ENCODE results near the gene DIO1. TPM values are rescaled to one million over a fixed set of nuclear protein-coding genes. Genes with fewer than 3 reads are reported as not detected.

DIO1 gene
- total and polyA plus RNA-seq, 9 of the 15 experiments (the other 6 are each of a cell fraction or from before 2014, with no cell fraction given) = not detected

DNA sequence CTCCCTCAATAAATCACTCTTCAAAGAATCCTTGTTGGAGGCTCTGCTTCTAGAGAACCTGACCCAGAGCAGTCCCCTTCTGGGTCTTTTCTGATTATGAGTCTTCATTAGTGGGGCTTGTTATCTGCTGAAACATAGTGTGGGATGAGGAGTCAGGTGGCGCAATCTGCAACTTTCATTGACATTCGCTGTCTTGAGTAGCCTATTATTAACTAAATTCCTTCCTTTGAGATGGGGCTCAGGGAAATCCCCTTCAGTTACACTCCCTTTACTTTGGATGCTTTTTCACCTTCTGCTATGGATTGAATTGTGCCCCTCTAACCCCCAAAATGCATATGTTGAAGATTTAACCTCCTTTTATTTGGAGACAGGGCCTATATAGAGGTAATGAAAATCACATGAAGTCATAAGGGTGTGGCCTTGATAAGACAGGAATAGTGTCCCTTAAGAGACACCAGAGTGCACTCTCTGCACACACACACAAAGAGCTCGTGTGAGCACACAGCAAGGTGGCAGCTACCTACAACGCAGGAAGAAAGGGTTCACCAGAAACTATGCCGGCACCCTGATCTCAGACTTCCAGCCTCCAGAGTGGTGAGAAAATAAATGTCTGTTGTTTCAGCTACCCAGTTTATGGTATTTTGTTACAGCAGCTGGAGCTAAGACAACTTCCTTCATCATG, 19.5 kb downstream of the DIO1 start (continued):
- TF ChIP-seq U2AF1 (optimal IDR thresholded peaks at IDR 0.05; ENCODE audit: low read depth, low read length) = no peak
- no peak for TF ChIP-seq FOSL1 (tag; conservative IDR thresholded peaks at IDR 0.05)
- TF ChIP-seq ELF1 (tag; IDR thresholded peaks at IDR 0.05) = no peak
- TF ChIP-seq ZNF785 (CRISPR knock-in tag; IDR thresholded peaks at IDR 0.05) = no peak

- WGBS (ENCODE audit: insufficient coverage, low coverage, missing lambda C conversion rate) = 68% methylated on average over 5 of the region's 5 CpGs
- BruUV-seq (replicated peaks) = no TSS peak
- peak; percentile 52; the same call in 2 of the 3 replicates for ATAC-seq
Observed at GRCh38 chr1:53918343-53918742, 24.4 kb downstream of the DIO1 start.

More at GRCh38 chr1:53918343-53918742, 24.4 kb downstream of the DIO1 start:
- no peak overlapping the region for H2AFZ ChIP-seq (ENCODE audit: low read depth, low read length)
- no peaks in the 10 kb centered on the region for H3K27me3 ChIP-seq (ENCODE audit: control insufficient read depth in 2 of 2, insufficient read depth in 2 of 2, low read length in 2 of 2)
- no peaks in the 10 kb centered on the region for H3K79me2 ChIP-seq (ENCODE audit: control insufficient read depth, insufficient read depth, low read length)
- no peak overlapping the region for H3K4me3 ChIP-seq
- intact Hi-C loops (cut with micrococcal nuclease) (no loop called here), in situ Hi-C loops (cut with MboI) (no loop called here)
- H3K9ac ChIP-seq (ENCODE audit: insufficient read depth in 1 of 2, low read depth in 2 of 2, low read length in 2 of 2) = no peak overlapping the region
- no peaks in the 10 kb centered on the region for H4K20me1 ChIP-seq (replicated peaks; ENCODE audit: control insufficient read depth, insufficient read depth, low read length)
- no peaks in the 10 kb centered on the region; a peak in 1 of 5 replicates for H3K4me1 ChIP-seq (replicated peaks in 1 of 2; ENCODE audit: control insufficient read depth in 2 of 2, insufficient read depth in 2 of 2, low read length in 2 of 2)
- H3K36me3 ChIP-seq (ENCODE audit: control insufficient read depth, insufficient read depth, low read length) = peaks cover 49% of the 10 kb centered on the region
- H3K9me3 ChIP-seq (replicated peaks; ENCODE audit: control insufficient read depth, insufficient read depth, low read depth, low read length) = no peaks in the 10 kb centered on the region
- no peak overlapping the region for H3K27ac ChIP-seq (ENCODE audit: extremely low read depth, low read depth, low read length)
- H3K4me2 ChIP-seq (ENCODE audit: insufficient read depth, low read length) = no peak overlapping the region
- TF ChIP-seq USF1 (CRISPR knock-in tag; IDR thresholded peaks at IDR 0.05) (peak; percentile 80), SMAD4 (CRISPR knock-in tag; conservative IDR thresholded peaks at IDR 0.05) (no peak), KDM1A (IDR thresholded peaks at IDR 0.05) (peak; percentile 22 to 49; a peak in 2 of 4 replicates), FOXK2 (conservative IDR thresholded peaks at IDR 0.05 in 1 of 2, IDR thresholded peaks at IDR 0.05 in 1 of 2; ENCODE audit: low read depth in 2 of 2) (no peak), GTF2E2 (tag; IDR thresholded peaks at IDR 0.05) (no peak), USF2 (CRISPR knock-in tag; IDR thresholded peaks at IDR 0.05) (peak; percentile 81)
- FAIRE-seq = no peak
- H3K9me1 ChIP-seq (ENCODE audit: control insufficient read depth, insufficient read depth, low read length) = peaks cover 4% of the 10 kb centered on the region
- POLR2A ChIA-PET = interaction anchor here (0.7 to 1.2 kb wide), 4 partner anchors 20 to 176 kb away, joined by 3 to 4 read pairs (median 4); no protein-coding TSS in a partner anchor
- DNase-seq (ENCODE audit: extremely low read depth in 1 of 4, low spot score in 3 of 4) = peak in 3 of 4 experiments; percentile 10 to 42 (median 38)
- CTCF ChIA-PET (ENCODE audit: low intra/inter-chr PET ratio) = no interaction called here
